Heart left ventricle (tissue), 16 donors: ENCODE data around the gene ASIC2. TPM values are rescaled to one million over a fixed set of nuclear protein-coding genes. Genes with fewer than 3 reads are reported as not detected.

Source experiments
- ATAC-seq, 4 donors: fragments of 200-7000 bp; cut with Tn5 transposase; one replicate each; pipeline ENCODE4 v1.9.1; 2020 to 2022; ENCODE audit warnings: moderate library complexity in 4 of 4, mild to moderate bottlenecking in 3 of 4, moderate number of reproducible peaks in 1 of 4
- DNase-seq, 5 donors: peaks; one replicate each; pipeline ENCODE4 v3.0.0-alpha.2; 2020
- H3K27ac ChIP-seq, 12 donors: fragments of 200-600 bp; sonication (generic) in 4 of 12; one replicate each; pipeline versions ENCODE4 v1.5.0 to v1.8.0; 2016 to 2022; ENCODE audit warnings: mild to moderate bottlenecking in 2 of 12
- H3K27me3 ChIP-seq, 9 donors: fragments of 200-600 bp; sonication (generic) in 2 of 9; one replicate each; pipeline versions ENCODE4 v1.5.1 to v1.8.0; 2016 to 2022; ENCODE audit warnings: mild to moderate bottlenecking in 3 of 9
- H3K36me3 ChIP-seq, 9 donors: fragments of 200-600 bp; sonication (generic) in 2 of 9; one replicate each; pipeline versions ENCODE4 v1.5.0 to v1.8.0; 2018 to 2022; ENCODE audit warnings: mild to moderate bottlenecking in 2 of 9
- H3K4me1 ChIP-seq, 12 donors: fragments of 200-600 bp; sonication (generic) in 4 of 12; one replicate each; pipeline versions ENCODE4 v1.5.0 to v1.8.0; 2016 to 2022; ENCODE audit warnings: mild to moderate bottlenecking in 3 of 12
- H3K4me3 ChIP-seq, 12 donors: fragments of 200-600 bp; sonication (generic) in 4 of 12; one replicate each; pipeline versions ENCODE4 v1.5.0 to v1.8.0; 2017 to 2022; ENCODE audit warnings: mild to moderate bottlenecking in 9 of 12, moderate library complexity in 4 of 12
- H3K9me3 ChIP-seq, 12 donors: fragments of 200-600 bp; sonication (generic) in 4 of 12; one replicate each; pipeline versions ENCODE4 v1.5.0 to v1.8.0; 2016 to 2022; ENCODE audit warnings: mild to moderate bottlenecking in 1 of 12
- CTCF ChIP-seq, 12 donors: fragments of 200-600 bp; sonication (generic) in 4 of 12; IDR thresholded peaks; one replicate each; pipeline versions ENCODE4 v1.5.0 to v1.8.0; 2018 to 2022; ENCODE audit warnings: antibody characterized with exemption in 12 of 12, mild to moderate bottlenecking in 5 of 12
- POLR2A ChIP-seq, 2 donors: fragments of 450-650 bp; IDR thresholded peaks; one replicate each; pipeline ENCODE4 v1.6.1; 2017; ENCODE audit warnings: antibody characterized with exemption in 2 of 2, mild to moderate bottlenecking in 2 of 2, moderate library complexity in 2 of 2
- WGBS, 4 donors: extraction: QIAGEN DNeasy Blood & Tissue Kit in 2 of 4; methylation state at CpG; one replicate each; pipeline versions ENCODE4 v1.1.5 to v1.1.7; 2013 to 2018; 5-methylcytosine and 5-hydroxymethylcytosine counted together
- intact Hi-C, 10 donors: fragments of 100-400 bp; cut with DNase I; formaldehyde crosslinking; loops; one replicate each; pipeline versions ENCODE4 v1.11.1 to v1.14.2; 2022
- polyA plus RNA-seq, 2 donors: library from polyadenylated mRNA; stranded (reverse); fragments of 200-250 nt; gene quantifications; one replicate each; pipeline ENCODE4 v1.2.3, GENCODE V29; 2013
- total RNA-seq, 9 donors: library from RNA; depleted of rRNA in 2 of 9; stranded (reverse); fragments of >200 nt in 2 of 9; fragmentation: NEBNext Ultra II Directional in 3 of 9; extraction: Animal tissue kit (Norgen Biotek cat#: 25700) in 3 of 9; gene quantifications; one replicate each; pipeline versions ENCODE4 v1.1.0 to v1.2.4, GENCODE V29; 2016 to 2023
- donor health status: ischemic (EF 13 %, LVEDD 7.1; RV severe dilation, severe dysfunction).
- donor health status: healthy with polysubstance abuse.
- donor health status: DM: no; HTN: yes; CAD: no.
- donor health status: DM: no; HTN: no; CAD: no.
- donor health status: ischemic (EF 25% LVEDD 6.9; RV normal size, moderate dysfunction).
- donor health status: ischemic (EF 25% LVEDD 5.7; RV mildly dilated, moderate dysfunction).
- donor health status: healthy.
- donor health status: DM: yes; HTN: yes; CAD: no.
- donor health status: ischemic (EF 35%, LVEDD 5.7; RV mildly dilated, moderate dysfunction).
- donor health status: nonischemic (EF 11% LVEDD 7.7; RV severe dilation, severe dysfunction).
- donor health status: DM: yes; HTN: yes; CAD: no.
- donor health status: PGD.
- donor health status: ischemic (EF 29% LVEDD 5.4; RV normal size, mild dysfunction).
- donor health status: nonischemic (EF 23%, LVEDD 6.1; RV moderate dilation, normal function).

Gene ASIC2
- total and polyA plus RNA-seq, 11 donors = 1.1 TPM; not detected in 10

- Histone ChIP-seq H3K4me1 (no peaks in the 10 kb centered on the region), H3K36me3 (no peaks in the 10 kb centered on the region), H3K27ac (no peak overlapping the region), H3K27me3 (peaks cover 0 to 46% (median 9%) of the 10 kb centered on the region in 9 donors), H3K4me3 (no peak overlapping the region), H3K9me3 (no peaks in the 10 kb centered on the region)
- intact Hi-C loops = no loop called here
- TF ChIP-seq CTCF (IDR thresholded peaks at IDR 0.05) (no peak), POLR2A (IDR thresholded peaks at IDR 0.05) (no peak)
- 70 to 80% (median 72%) methylated on average over 4 of the region's 4 CpGs for WGBS, 4 donors
- DNase-seq (no peak), ATAC-seq (no peak)
Observed at GRCh38 chr17:33334703-33335102, 41.6 kb upstream of the ASIC2 start.

- intact Hi-C loops = no loop called here
- no peak for TF ChIP-seq POLR2A (IDR thresholded peaks at IDR 0.05)
- no peak for TF ChIP-seq CTCF (IDR thresholded peaks at IDR 0.05)
- Histone ChIP-seq H3K4me1 (no peaks in the 10 kb centered on the region), H3K36me3 (no peaks in the 10 kb centered on the region), H3K27ac (no peak overlapping the region), H3K4me3 (no peak overlapping the region), H3K27me3 (peaks cover 0 to 25% (median 0%) of the 10 kb centered on the region in 9 donors), H3K9me3 (no peaks in the 10 kb centered on the region)
- DNase-seq (no peak), ATAC-seq (no peak)
- WGBS, 4 donors = 73 to 81% (median 75%) methylated on average over 3 of the region's 3 CpGs
Observed at GRCh38 chr17:33330877-33331276, 37.8 kb upstream of the ASIC2 start.

- DNase-seq (no peak), ATAC-seq (no peak)
- Histone ChIP-seq H3K27ac (no peak overlapping the region), H3K4me3 (no peak overlapping the region), H3K4me1 (no peaks in the 10 kb centered on the region), H3K9me3 (no peaks in the 10 kb centered on the region), H3K27me3 (peaks cover 0 to 17% (median 0%) of the 10 kb centered on the region in 9 donors), H3K36me3 (no peaks in the 10 kb centered on the region)
- TF ChIP-seq CTCF (IDR thresholded peaks at IDR 0.05) = no peak
- TF ChIP-seq POLR2A (IDR thresholded peaks at IDR 0.05) = no peak
- intact Hi-C loops = loop anchor here in 1 of 10 donors (10.0 kb wide), 1 partner anchor 223 kb away; no protein-coding TSS in a partner anchor
- WGBS, 4 donors = 16 to 28% (median 21%) methylated on average over 4 of the region's 4 CpGs
Observed at GRCh38 chr17:33328129-33328528, 35.0 kb upstream of the ASIC2 start.

GRCh38 chr17:33324736-33325135 lies 31.6 kb upstream of the ASIC2 start:
- Histone ChIP-seq H3K4me3 (no peak overlapping the region), H3K4me1 (no peaks in the 10 kb centered on the region), H3K9me3 (no peaks in the 10 kb centered on the region), H3K36me3 (no peaks in the 10 kb centered on the region), H3K27me3 (peaks cover 0 to 22% (median 0%) of the 10 kb centered on the region in 9 donors), H3K27ac (no peak overlapping the region)
- DNase-seq = no peak
- TF ChIP-seq CTCF (IDR thresholded peaks at IDR 0.05) = no peak
- TF ChIP-seq POLR2A (IDR thresholded peaks at IDR 0.05) = no peak
- WGBS, 4 donors = 29 to 53% (median 36%) methylated on average over 3 of the region's 3 CpGs
- no peak for ATAC-seq
- intact Hi-C loops = loop anchor here in 1 of 10 donors (10.0 kb wide), 1 partner anchor 220 kb away; no protein-coding TSS in a partner anchor
